DND-41 (cell line): ENCODE data around the gene ZHX3.

Source experiments
- ATAC-seq: fragments of 200-7000 bp; cut with Tn5 transposase; 3 replicates; pipeline ENCODE4 v1.9.1; 2021; ENCODE audit warnings: low read depth; ENCODE audit not compliant: insufficient read depth
- DNase-seq: peaks from one replicate; pipeline ENCODE4 v3.0.0-alpha.2; 2020
- H2AFZ ChIP-seq: 2 replicates; pipeline ENCODE4 v1.6.0; 2012; ENCODE audit warnings: low read depth, low read length
- H3K27ac ChIP-seq: 2 replicates; pipeline ENCODE4 v1.5.1; 2012; ENCODE audit warnings: low read length, inconsistent platforms
- H3K27me3 ChIP-seq: fragments of 200-600 bp; sonication (generic); 2 replicates; pipeline ENCODE4 v1.6.0; 2012; ENCODE audit warnings: low read length, mild to moderate bottlenecking, inconsistent platforms; ENCODE audit not compliant: insufficient read depth, poor library complexity
- H3K36me3 ChIP-seq: 2 replicates; pipeline ENCODE4 v1.5.1; 2012; ENCODE audit warnings: low read length, inconsistent platforms; ENCODE audit not compliant: insufficient read depth
- H3K4me1 ChIP-seq: 2 replicates; pipeline ENCODE4 v1.5.1; 2012; ENCODE audit warnings: mild to moderate bottlenecking, low read length; ENCODE audit not compliant: insufficient read depth
- H3K4me2 ChIP-seq: 2 replicates; pipeline ENCODE4 v1.6.0; 2012; ENCODE audit warnings: mild to moderate bottlenecking, moderate library complexity, low read length, inconsistent platforms; ENCODE audit not compliant: insufficient read depth
- H3K4me3 ChIP-seq, 2 experiments: fragments of 200-600 bp in 1 of 2; shearing (Covaris generic) in 1 of 2; 2 replicates each; pipeline ENCODE4 v1.5.1; 2012 to 2016; ENCODE audit warnings: inconsistent platforms in 2 of 2, low read length in 2 of 2, mild to moderate bottlenecking in 2 of 2, low read depth in 1 of 2, moderate library complexity in 1 of 2
- H3K79me2 ChIP-seq: 2 replicates; pipeline ENCODE4 v1.6.0; 2012; ENCODE audit warnings: low read length, inconsistent platforms; ENCODE audit not compliant: insufficient read depth
- H3K9ac ChIP-seq: 2 replicates; pipeline ENCODE4 v1.6.0; 2012; ENCODE audit warnings: low read depth, mild to moderate bottlenecking, inconsistent platforms, low read length, moderate library complexity
- H3K9me3 ChIP-seq: 2 replicates; pipeline ENCODE4 v1.5.1; 2012; ENCODE audit warnings: low read length, moderate library complexity, mild to moderate bottlenecking, inconsistent platforms; ENCODE audit not compliant: insufficient read depth, severe bottlenecking
- H4K20me1 ChIP-seq: 2 replicates; pipeline ENCODE4 v1.6.0; 2012; ENCODE audit warnings: low read length; ENCODE audit not compliant: insufficient read depth
- CTCF ChIP-seq: IDR thresholded peaks from 2 replicates; pipeline ENCODE4 v1.5.1; 2012; ENCODE audit warnings: borderline replicate concordance, low read length, moderate library complexity, mild to moderate bottlenecking; ENCODE audit not compliant: poor library complexity, severe bottlenecking; ENCODE audit errors: extremely low read depth
- EZH2 ChIP-seq: IDR thresholded peaks from 3 replicates; pipeline ENCODE4 v1.6.1; 2012; ENCODE audit warnings: borderline replicate concordance, low read depth, mild to moderate bottlenecking, moderate library complexity, low read length, inconsistent platforms; ENCODE audit not compliant: severe bottlenecking

Gene ZHX3

GRCh38 chr20:41249411-41250281, 67.9 kb downstream of the ZHX3 start:
- peak; percentile 54; the same call in 2 of the 3 replicates for ATAC-seq

DNA sequence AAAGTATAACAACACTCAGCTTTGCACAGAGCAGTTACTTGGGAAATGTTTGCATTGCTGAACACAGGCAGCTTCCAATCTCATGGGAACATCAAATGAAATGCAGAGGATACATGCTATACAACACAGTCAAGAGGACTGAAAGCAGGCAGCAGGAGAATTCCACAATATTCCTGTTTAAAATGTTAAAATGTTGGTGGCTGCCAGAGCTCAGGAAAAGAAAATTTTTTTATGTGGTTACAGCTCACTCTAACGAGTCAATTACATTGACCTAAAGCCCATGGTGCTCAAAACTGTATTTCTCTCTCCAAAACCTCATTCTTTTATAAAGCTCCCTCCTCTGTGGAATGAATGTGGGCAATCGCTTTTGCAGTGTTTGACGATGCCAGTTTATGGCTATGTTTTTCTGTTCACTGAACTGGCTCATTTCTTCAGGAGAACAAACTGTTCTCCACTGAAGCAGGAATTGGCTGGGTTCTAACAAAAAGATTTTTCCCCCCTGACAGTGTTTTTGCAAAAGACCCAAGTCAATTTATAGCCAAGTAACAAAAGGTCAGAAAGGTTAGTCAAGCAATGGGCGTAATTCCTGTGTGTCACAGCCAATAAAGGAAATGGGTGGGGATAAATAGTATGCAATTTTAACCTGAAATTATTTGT, 69.0 kb downstream of the ZHX3 start:
- Histone ChIP-seq H2AFZ (no peak overlapping the region), H3K27ac (no peak overlapping the region)

More at GRCh38 chr20:41249411-41250281, 67.9 kb downstream of the ZHX3 start:
- Histone ChIP-seq H3K4me2 (no peak overlapping the region), H3K27me3 (no peaks in the 10 kb centered on the region), H3K9me3 (no peaks in the 10 kb centered on the region), H2AFZ (no peak overlapping the region), H3K27ac (no peak overlapping the region), H3K4me1 (no peaks in the 10 kb centered on the region), H3K9ac (no peak overlapping the region), H3K4me3 (no peak overlapping the region), H3K36me3 (no peaks in the 10 kb centered on the region), H4K20me1 (0 out of 2 replicates have a peak, but pooled peaks cover 7% of the 10 kb centered on the region), H3K79me2 (no peaks in the 10 kb centered on the region)
- DNase-seq, result no peak
- no peak for TF ChIP-seq EZH2
- peak; percentile 45 for TF ChIP-seq CTCF

DNA sequence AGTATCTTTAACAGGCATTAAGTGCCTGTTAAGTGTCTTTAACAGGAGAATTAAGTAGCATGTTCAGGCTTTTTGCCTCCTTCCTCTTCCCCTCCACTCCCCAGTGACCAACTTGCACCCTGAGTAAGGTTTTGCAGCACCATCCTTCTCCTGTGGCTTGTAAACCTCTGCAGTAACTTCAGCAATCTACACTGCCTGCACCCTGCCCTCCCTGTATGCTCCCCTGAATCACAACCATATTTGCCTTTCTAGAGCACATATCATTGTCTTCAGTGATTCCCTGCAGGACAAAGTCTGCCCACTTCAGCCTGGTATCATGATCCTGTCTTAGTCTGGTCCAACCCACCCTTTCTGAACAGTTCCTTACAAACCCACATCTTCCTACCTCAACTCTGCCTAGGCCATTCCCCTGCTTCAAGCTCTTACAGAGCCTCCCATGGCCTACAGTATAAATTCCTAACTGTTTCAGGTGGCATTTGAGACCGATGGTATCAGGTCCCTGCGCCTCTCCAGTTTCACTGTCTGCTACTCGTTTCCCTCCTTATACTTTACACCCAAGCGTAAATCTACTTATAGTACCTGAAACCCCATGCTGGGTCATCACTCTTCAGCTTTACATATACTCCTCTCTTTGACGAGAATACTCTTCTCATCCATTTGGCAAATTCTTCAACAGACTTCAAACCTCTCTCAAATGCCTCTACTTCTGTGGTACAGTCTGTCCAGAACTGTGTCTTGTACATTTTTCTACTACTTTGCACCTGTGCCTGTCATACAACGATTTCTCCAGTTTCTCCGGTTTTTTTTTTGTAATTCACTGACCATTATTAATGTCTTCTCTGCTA, 69.8 kb downstream of the ZHX3 start:
- H3K27ac ChIP-seq, result no peak overlapping the region
- no peak for DNase-seq
- H2AFZ ChIP-seq, result no peak overlapping the region
- no peaks in the 10 kb centered on the region for H3K9me3 ChIP-seq
- no peaks in the 10 kb centered on the region for H3K36me3 ChIP-seq
- H3K4me1 ChIP-seq, result peaks cover 6% of the 10 kb centered on the region
- H3K4me2 ChIP-seq, result no peak overlapping the region
- H4K20me1 ChIP-seq, result 0 out of 2 replicates have a peak, but pooled peaks cover 7% of the 10 kb centered on the region
- H3K79me2 ChIP-seq, result no peaks in the 10 kb centered on the region
- no peak for ATAC-seq
- TF ChIP-seq EZH2 (no peak), CTCF (no peak)
- no peak overlapping the region for H3K9ac ChIP-seq
- H3K4me3 ChIP-seq, result no peak overlapping the region
- H3K27me3 ChIP-seq, result no peaks in the 10 kb centered on the region

More for the DNA sequence above, 69.0 kb downstream of the ZHX3 start:
- no peak for ATAC-seq
- Histone ChIP-seq H3K4me1 (no peaks in the 10 kb centered on the region), H3K4me3 (no peak overlapping the region), H3K9me3 (no peaks in the 10 kb centered on the region), H3K79me2 (no peaks in the 10 kb centered on the region), H3K4me2 (no peak overlapping the region), H3K9ac (no peak overlapping the region), H4K20me1 (0 out of 2 replicates have a peak, but pooled peaks cover 7% of the 10 kb centered on the region), H3K27me3 (no peaks in the 10 kb centered on the region), H3K36me3 (no peaks in the 10 kb centered on the region)
- DNase-seq, result no peak
- TF ChIP-seq CTCF, result no peak
- no peak for TF ChIP-seq EZH2
